Memory B cell (primary cell): Measurements from ENCODE around the gene LARP1.

Experiments
- ATAC-seq: fragments of 150-1000 bp; cut with Tn5 transposase; 2 replicates; pipeline ENCODE4 v1.10.0; 2021; ENCODE audit warnings: low read depth, mild to moderate bottlenecking, moderate library complexity
- DNase-seq, 2 donors: peaks; one replicate each; pipeline ENCODE4 v3.0.0; 2022; ENCODE audit warnings: low spot score in 2 of 2
- H3K27ac Mint-ChIP-seq: one replicate; pipeline ENCODE4 v1.8.0; 2022; ENCODE audit warnings: mild to moderate bottlenecking, moderate library complexity, mixed read lengths
- H3K27me3 Mint-ChIP-seq: one replicate; pipeline ENCODE4 v1.8.0; 2022; ENCODE audit warnings: mixed read lengths
- H3K36me3 Mint-ChIP-seq: one replicate; pipeline ENCODE4 v1.8.0; 2022; ENCODE audit warnings: mild to moderate bottlenecking, mixed read lengths
- H3K4me1 Mint-ChIP-seq: one replicate; pipeline ENCODE4 v1.8.0; 2022; ENCODE audit warnings: mixed read lengths
- H3K4me3 Mint-ChIP-seq: one replicate; pipeline ENCODE4 v1.8.0; 2022; ENCODE audit warnings: mild to moderate bottlenecking, moderate library complexity, mixed read lengths
- H3K9me3 Mint-ChIP-seq: one replicate; pipeline ENCODE4 v1.8.0; 2022; ENCODE audit warnings: mixed read lengths

Gene LARP1

DNA sequence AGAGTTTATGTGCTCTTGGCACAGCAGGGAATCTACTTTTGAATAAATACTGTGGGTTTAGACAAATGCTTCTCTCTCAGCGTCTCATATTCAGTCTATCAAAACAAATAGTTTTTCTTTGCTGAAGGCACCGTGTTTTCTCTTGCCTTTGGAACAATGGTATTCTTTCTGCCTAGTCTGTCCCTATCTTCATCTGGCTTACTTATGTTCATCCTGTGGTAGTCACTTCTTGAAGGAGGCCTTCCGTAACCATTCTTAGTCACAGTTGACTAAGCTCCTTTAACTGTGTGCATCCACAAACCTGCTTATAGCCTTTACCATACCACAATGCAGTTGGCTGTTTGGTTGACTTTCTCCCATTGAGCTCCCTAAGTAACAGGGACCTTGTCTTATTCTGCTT is 45.9 kb downstream of the LARP1 start:
- Mint-ChIP-seq H3K36me3 (peaks cover 45% of the 10 kb centered on the region), H3K9me3 (no peaks in the 10 kb centered on the region), H3K4me1 (no peaks in the 10 kb centered on the region), H3K27ac (peak overlapping the region; percentile 8), H3K27me3 (no peaks in the 10 kb centered on the region), H3K4me3 (no peak overlapping the region)
- ATAC-seq: no peak
- no peak for DNase-seq

DNA sequence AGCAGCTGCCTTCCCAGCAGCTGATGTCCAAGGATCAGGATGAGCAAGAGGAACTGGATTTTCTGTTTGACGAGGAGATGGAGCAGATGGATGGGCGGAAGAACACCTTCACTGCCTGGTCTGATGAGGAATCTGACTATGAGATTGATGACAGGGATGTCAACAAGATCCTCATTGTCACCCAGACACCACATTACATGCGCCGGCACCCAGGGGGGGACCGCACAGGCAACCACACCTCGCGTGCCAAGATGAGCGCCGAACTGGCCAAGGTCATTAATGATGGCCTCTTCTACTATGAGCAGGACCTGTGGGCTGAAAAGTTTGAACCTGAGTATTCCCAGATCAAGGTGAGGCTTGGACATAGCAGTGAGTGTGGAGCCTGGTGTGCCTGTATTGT is 46.9 kb downstream of the LARP1 start:
- Mint-ChIP-seq H3K4me3 (no peak overlapping the region), H3K27me3 (no peaks in the 10 kb centered on the region), H3K9me3 (no peaks in the 10 kb centered on the region), H3K36me3 (peaks cover 41% of the 10 kb centered on the region), H3K27ac (peak overlapping the region; percentile 70), H3K4me1 (no peaks in the 10 kb centered on the region)
- ATAC-seq: no peak
- DNase-seq: no peak

DNA sequence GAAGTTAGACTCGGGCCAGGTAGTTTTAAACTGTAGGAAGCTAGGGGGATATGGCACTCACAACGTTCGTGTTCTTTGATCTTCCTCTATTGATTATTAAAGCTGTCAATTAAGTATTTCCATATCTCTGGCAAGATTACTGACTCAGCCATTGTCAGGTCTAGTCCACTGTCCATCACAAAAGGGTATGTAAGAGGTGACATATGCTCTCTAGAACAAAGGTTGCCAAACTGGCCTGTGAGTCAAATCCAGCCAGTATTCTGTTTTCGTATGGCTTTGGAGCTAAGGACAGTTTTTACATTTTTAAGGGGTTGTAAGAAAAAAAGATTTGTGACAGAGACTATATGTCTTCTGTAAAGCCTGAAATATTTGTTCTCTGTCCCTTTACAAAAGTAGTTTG is 51.0 kb downstream of the LARP1 start:
- ATAC-seq (no peak), DNase-seq (no peak)
- no peaks in the 10 kb centered on the region for H3K4me1 Mint-ChIP-seq
- H3K4me3 Mint-ChIP-seq: no peak overlapping the region
- H3K27me3 Mint-ChIP-seq: no peaks in the 10 kb centered on the region
- peaks cover 40% of the 10 kb centered on the region for H3K36me3 Mint-ChIP-seq
- H3K9me3 Mint-ChIP-seq: no peaks in the 10 kb centered on the region
- H3K27ac Mint-ChIP-seq: no peak overlapping the region

DNA sequence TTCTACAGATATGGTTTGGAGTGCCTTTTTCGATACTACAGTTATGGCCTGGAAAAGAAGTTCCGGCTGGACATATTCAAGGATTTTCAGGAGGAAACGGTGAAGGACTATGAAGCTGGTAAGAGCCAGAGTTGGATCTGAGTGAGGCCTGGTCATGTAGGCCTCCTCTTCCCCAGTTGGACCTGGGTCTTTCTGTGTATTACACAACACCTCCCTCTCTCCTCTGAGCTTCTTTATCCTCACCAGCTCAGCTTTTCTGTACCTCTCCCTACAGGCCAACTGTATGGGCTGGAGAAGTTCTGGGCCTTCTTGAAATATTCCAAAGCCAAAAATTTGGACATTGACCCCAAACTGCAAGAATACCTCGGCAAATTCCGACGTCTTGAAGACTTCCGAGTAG is 56.1 kb downstream of the LARP1 start:
- no peak overlapping the region for H3K27ac Mint-ChIP-seq
- peaks cover 21% of the 10 kb centered on the region for H3K4me1 Mint-ChIP-seq
- H3K36me3 Mint-ChIP-seq: peaks cover 28% of the 10 kb centered on the region
- H3K4me3 Mint-ChIP-seq: no peak overlapping the region
- H3K9me3 Mint-ChIP-seq: no peaks in the 10 kb centered on the region
- no peaks in the 10 kb centered on the region for H3K27me3 Mint-ChIP-seq
- no peak for DNase-seq
- no peak for ATAC-seq

DNA sequence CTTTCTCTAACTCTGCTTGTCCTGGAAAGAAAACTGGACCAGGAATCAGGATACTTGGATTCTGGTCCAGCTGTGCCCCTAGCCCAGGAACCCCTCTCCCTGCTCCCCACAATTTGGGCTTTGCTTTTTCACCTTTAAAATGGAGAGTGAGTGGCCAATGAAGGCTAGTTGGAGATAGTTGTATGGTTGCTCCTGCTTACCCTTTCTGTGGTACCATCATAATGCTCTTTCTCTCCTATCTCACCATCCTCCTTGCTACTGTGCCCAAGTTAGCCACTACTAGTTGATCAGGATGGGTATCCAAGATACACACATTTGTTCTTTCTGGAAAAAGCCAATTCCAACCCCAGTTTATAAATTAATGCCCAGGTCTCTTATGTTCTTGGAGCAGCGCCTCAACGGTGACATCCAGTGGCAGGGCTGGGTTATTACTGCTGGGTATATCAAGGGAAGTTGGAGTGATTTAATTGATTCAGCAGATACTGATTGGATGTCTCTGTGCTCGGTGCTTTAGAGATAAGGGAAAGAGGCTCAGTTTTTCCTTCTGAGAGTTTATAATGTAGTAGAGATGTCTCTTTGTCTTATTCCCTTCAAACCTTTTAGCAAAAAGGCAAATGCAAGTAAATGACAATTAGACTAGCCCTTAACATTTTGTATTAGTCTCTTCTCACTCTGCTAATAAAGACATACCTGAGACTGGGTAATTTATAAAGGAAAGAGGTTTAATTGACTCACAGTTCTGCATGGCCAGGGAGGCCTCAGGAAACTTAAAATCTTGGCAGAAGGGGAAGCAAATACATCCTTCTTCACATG is 56.7 kb downstream of the LARP1 start:
- DNase-seq (peak; percentile 61 to 64), ATAC-seq (peak; percentile 79)
- H3K4me1 Mint-ChIP-seq: peaks cover 23% of the 10 kb centered on the region
- H3K4me3 Mint-ChIP-seq: no peak overlapping the region
- peaks cover 29% of the 10 kb centered on the region for H3K36me3 Mint-ChIP-seq
- no peaks in the 10 kb centered on the region for H3K9me3 Mint-ChIP-seq
- H3K27me3 Mint-ChIP-seq: no peaks in the 10 kb centered on the region
- H3K27ac Mint-ChIP-seq: peak overlapping the region; percentile 75

DNA sequence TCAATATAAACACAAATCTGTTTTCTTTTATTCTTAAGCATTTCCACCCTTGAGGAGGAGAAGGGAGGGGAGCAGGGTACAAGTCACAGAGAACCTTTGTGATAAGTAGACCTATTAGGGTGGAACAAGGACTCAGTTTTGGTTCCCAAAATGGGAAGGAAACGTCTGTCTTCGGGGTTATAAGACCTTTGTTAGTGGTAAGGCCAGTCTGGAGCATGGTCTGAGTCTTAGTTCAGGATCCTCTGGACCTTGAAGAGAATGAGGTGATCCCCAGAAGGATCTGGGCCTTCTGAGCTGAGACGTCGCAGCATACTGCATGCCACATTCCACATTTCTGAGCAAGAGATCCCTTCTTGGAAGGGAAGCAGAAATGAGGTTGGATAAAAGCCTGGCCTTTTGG is 58.0 kb downstream of the LARP1 start:
- ATAC-seq: no peak
- H3K36me3 Mint-ChIP-seq: peaks cover 29% of the 10 kb centered on the region
- H3K4me1 Mint-ChIP-seq: peaks cover 23% of the 10 kb centered on the region
- no peak overlapping the region for H3K4me3 Mint-ChIP-seq
- peak overlapping the region; percentile 48 for H3K27ac Mint-ChIP-seq
- DNase-seq: no peak
- H3K27me3 Mint-ChIP-seq: no peaks in the 10 kb centered on the region
- H3K9me3 Mint-ChIP-seq: no peaks in the 10 kb centered on the region

DNA sequence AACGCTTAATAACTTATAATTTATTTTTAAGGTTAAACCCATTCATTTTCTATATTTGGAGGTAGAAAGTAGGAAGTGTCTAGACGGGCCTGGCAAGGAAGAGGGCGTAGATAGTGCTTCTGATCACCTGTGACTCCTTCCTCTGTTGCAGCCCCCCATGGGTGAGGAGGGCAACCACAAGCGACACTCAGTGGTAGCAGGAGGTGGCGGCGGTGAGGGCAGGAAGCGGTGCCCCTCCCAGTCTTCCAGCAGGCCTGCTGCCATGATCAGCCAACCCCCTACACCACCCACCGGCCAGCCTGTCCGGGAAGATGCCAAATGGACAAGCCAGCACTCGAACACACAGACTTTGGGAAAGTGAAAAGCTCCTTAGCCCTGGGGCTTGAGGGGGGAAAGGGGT is 58.6 kb downstream of the LARP1 start:
- Mint-ChIP-seq H3K27me3 (no peaks in the 10 kb centered on the region), H3K9me3 (no peaks in the 10 kb centered on the region), H3K4me3 (no peak overlapping the region), H3K4me1 (peaks cover 23% of the 10 kb centered on the region), H3K27ac (peak overlapping the region; percentile 48), H3K36me3 (peaks cover 25% of the 10 kb centered on the region)
- ATAC-seq: peak; percentile 76
- DNase-seq: no peak

DNA sequence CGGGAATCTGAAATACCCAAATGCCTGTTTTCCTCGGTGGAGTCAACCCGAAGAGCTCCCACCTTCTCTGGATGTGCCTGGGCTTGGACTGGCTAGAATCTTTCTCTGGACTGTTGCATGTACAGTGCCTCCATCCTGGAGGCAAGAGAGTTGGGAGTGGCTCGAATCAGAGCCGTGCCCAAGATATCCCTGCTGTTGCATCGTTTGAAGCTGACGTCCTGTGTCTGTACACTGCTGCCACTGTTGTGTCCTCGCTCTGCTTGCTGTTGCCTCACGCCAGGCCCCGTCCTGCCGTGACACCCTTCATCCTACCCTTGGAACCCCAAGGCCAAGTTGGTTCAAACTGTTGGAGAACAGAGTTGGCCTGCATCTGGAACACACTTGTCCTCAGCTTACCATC is 59.8 kb downstream of the LARP1 start:
- Mint-ChIP-seq H3K36me3 (peaks cover 22% of the 10 kb centered on the region), H3K9me3 (no peaks in the 10 kb centered on the region), H3K27me3 (no peaks in the 10 kb centered on the region), H3K4me1 (peaks cover 23% of the 10 kb centered on the region), H3K4me3 (no peak overlapping the region), H3K27ac (peak overlapping the region; percentile 51)
- ATAC-seq (no peak), DNase-seq (no peak)

DNA sequence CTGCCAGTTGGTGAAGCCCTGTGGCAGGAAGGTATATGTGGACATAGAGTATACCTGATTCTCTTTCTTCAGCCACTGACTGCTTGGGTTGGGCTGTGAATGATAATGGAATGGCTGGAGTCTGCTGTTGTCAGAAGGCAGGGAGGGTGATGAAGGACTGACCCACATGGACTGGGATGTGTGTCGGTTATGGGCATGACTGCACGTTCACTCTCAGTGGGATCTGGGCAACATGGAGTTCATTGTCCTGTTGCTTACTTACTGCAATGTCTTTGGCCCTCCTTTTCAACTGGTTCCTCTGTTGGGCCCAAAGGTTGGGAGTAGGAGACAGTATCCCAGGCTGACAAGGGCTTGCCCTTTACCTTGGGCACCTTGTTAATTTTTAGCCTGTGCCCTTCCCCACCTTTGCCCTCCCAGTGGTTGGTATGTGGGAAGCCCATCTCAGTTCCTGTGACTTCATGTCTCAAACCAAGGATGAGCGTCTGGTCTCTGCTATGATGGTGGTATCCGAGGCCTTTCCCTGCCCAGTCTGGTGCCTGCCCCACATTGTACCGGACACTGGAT is 60.6 kb downstream of the LARP1 start:
- peaks cover 22% of the 10 kb centered on the region for H3K36me3 Mint-ChIP-seq
- no peak overlapping the region for H3K4me3 Mint-ChIP-seq
- peaks cover 23% of the 10 kb centered on the region for H3K4me1 Mint-ChIP-seq
- ATAC-seq: no peak
- no peak for DNase-seq
- peak overlapping the region; percentile 51 for H3K27ac Mint-ChIP-seq
- H3K27me3 Mint-ChIP-seq: no peaks in the 10 kb centered on the region
- no peaks in the 10 kb centered on the region for H3K9me3 Mint-ChIP-seq

DNA sequence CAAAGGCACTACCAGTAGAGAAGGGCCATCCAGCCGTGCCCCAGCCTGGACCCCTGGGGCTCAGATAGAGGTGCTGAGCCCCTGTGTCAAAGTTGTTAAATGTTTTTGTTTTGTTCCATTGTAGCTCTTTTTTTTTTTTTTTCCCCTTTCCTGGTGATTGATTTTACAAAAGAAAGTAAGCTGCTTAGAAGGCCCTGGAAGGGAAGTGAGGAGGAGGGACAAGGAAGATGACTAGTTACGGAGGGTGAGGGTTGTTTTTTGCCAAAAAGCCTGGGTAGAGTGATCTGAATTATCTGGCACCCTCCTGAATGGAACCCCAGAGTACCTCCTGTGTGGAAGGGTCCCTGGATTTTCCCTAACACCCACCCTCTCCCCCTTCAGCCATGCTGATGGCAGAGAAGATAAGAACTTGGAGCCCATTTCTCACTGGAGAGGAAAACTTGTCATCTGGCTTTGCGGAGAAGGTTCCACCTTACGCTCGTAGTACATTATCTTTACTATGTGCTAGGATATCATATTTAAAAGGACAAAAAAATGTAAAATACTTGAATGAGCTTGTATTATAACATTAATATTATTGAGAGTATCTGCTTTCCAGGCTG is 61.8 kb downstream of the LARP1 start:
- Mint-ChIP-seq H3K27me3 (no peaks in the 10 kb centered on the region), H3K4me1 (peaks cover 20% of the 10 kb centered on the region), H3K9me3 (no peaks in the 10 kb centered on the region), H3K4me3 (no peak overlapping the region), H3K36me3 (peaks cover 19% of the 10 kb centered on the region), H3K27ac (peak overlapping the region; percentile 51)
- ATAC-seq (no peak), DNase-seq (no peak)

DNA sequence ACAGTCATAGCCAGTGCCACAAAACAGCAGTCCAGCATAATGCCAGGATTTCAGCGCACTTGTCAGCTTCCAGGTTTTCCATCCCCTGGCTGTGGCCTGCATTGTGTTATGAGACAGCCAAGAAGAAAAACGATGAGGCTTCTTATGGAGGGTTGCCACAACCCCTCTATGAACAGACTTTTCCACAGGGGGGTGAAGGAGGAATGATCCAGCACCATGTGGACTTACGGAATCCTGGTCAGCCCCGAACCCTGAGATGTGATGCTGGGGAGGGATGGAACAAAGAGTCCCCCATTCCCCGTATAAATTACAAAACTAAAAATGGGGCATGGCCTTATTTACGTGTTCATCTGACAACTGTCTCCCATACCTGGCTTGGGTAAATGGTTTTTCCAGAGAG is 62.6 kb downstream of the LARP1 start:
- H3K36me3 Mint-ChIP-seq: peaks cover 18% of the 10 kb centered on the region

DNA sequence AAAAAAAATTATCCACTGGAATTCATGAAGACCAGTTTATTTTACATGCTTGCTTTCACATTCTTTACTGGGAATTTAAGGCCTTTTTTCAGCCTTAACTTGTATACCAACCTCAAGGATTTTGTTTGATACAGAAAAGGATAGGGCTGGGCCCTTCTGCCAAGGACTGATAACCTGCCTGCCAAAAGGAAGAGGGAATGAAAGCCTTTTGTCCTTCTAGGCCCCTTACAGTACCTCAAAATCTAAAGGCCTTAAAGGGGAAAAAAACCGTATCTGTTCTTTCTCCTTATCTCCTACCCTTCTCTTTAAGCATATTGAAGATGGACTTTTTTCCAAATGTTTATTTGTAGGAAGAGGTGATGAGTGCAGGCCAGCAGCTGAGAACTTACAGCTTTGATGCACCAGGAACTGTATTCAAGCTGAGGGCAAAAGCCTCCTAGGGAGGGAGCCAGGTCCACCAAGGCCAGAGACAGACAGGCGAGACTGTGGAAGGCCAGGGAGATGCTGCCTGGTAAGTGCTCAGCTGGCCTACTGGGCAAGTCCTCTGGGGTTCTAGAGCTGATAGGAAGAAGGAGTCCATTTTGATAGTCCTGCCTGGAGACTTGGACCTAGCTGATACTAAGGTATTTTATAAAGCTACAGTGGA is 63.4 kb downstream of the LARP1 start:
- Mint-ChIP-seq H3K27ac (no peak overlapping the region), H3K27me3 (no peaks in the 10 kb centered on the region), H3K4me1 (peaks cover 11% of the 10 kb centered on the region), H3K9me3 (no peaks in the 10 kb centered on the region), H3K36me3 (peaks cover 22% of the 10 kb centered on the region), H3K4me3 (no peak overlapping the region)
- no peak for DNase-seq
- ATAC-seq: no peak

More for the DNA sequence above, 62.6 kb downstream of the LARP1 start:
- DNase-seq: no peak
- no peaks in the 10 kb centered on the region for H3K27me3 Mint-ChIP-seq
- H3K4me3 Mint-ChIP-seq: no peak overlapping the region
- no peaks in the 10 kb centered on the region for H3K9me3 Mint-ChIP-seq
- no peak for ATAC-seq
- H3K27ac Mint-ChIP-seq: no peak overlapping the region
- H3K4me1 Mint-ChIP-seq: peaks cover 14% of the 10 kb centered on the region

DNA sequence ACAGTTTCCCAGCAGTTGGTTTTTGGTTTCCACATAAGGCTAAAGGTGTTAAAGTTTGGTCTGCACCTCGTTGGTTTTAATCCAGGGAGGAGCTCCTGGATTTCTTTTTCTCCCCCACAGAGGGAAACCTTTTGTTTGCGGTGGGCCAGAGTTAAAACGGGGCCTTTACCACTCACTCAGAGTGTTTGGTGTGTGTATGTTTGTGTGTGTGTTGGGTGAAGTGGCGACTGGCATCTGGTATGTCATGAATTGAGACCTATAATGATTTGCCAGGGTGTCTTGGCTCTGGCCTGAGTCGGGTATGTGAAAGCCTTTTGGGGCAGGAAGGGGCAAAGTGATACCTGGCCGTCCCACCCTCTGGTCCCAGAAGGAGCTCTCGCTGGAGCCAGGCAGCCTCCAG is 64.4 kb downstream of the LARP1 start:
- no peak overlapping the region for H3K4me3 Mint-ChIP-seq
- H3K27ac Mint-ChIP-seq: no peak overlapping the region
- ATAC-seq (no peak), DNase-seq (no peak)
- no peaks in the 10 kb centered on the region for H3K27me3 Mint-ChIP-seq
- no peaks in the 10 kb centered on the region for H3K9me3 Mint-ChIP-seq
- H3K36me3 Mint-ChIP-seq: peaks cover 22% of the 10 kb centered on the region
- H3K4me1 Mint-ChIP-seq: peaks cover 7% of the 10 kb centered on the region

DNA sequence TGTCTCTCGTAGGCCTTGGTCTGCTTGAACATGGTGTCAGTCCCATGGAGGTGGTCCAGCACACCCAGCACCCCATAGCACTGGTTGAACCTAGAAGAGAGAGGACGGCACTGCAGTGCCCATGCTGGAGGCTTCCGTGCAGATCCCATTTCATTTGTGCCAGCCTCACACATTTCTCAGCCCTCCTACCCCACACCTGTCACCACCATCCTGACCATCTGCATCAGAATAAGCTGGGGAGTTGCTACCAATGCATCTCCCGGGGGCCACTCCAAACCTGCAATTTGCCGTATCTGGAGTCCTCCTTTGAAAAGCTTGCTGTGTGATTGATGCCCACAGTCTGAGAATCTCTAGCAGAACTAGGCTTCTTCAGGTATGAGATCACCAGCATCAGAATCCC is 65.2 kb downstream of the LARP1 start:
- H3K4me3 Mint-ChIP-seq: no peak overlapping the region
- ATAC-seq: no peak
- H3K9me3 Mint-ChIP-seq: no peaks in the 10 kb centered on the region
- no peaks in the 10 kb centered on the region for H3K27me3 Mint-ChIP-seq
- H3K27ac Mint-ChIP-seq: no peak overlapping the region
- H3K36me3 Mint-ChIP-seq: peaks cover 19% of the 10 kb centered on the region
- H3K4me1 Mint-ChIP-seq: peaks cover 7% of the 10 kb centered on the region
- no peak for DNase-seq
